ENCODE measurements around the gene DPEP2.

DPEP2 gene

GRCh38 chr16:67982011-67982696, 17.1 kb downstream of the DPEP2 start:
- POLR2A ChIA-PET, result interaction anchor here (0.6 to 3.2 kb wide), 3 partner anchors 13 to 155 kb away, joined by 3 to 16 read pairs (median 12); partner anchors contain the start of genes PSMB10 and SLC12A4
- WGBS (ENCODE audit: insufficient coverage), result 98% methylated on average over 38 of the region's 49 CpGs
- CTCF ChIA-PET, result interaction anchor here (0.7 to 8.4 kb wide), 7 partner anchors 9 to 40 kb away, joined by 3 to 69 read pairs (median 5); partner anchors contain the start of genes DPEP2 and SLC12A4
- H3K9me3 ChIP-seq (ENCODE audit: control extremely low read depth in 1 of 5, control insufficient read depth in 4 of 5, insufficient read depth in 2 of 5, low read depth in 1 of 5, low read length in 4 of 5), result no peaks in the 10 kb centered on the region
- H3K4me3 ChIP-seq (ENCODE audit: control insufficient read depth in 1 of 7, extremely low read depth in 1 of 7, insufficient read depth in 4 of 7, low read depth in 2 of 7, low read length in 6 of 7), result no peak overlapping the region
- DNase-seq, result no peak
- peaks cover 13 to 29% (median 24%) of the 10 kb centered on the region in 4 experiments for H3K4me1 ChIP-seq (ENCODE audit: control extremely low read depth in 1 of 4, control insufficient read depth in 4 of 4, insufficient read depth in 4 of 4, low read length in 3 of 4)
- H3K27me3 ChIP-seq (replicated peaks in 2 of 5; ENCODE audit: control insufficient read depth in 4 of 5, insufficient read depth in 5 of 5, low read length in 4 of 5), result no peaks in the 10 kb centered on the region
- no peaks in the 10 kb centered on the region for H3K36me3 ChIP-seq (ENCODE audit: control insufficient read depth in 4 of 4, insufficient read depth in 4 of 4, low read length in 3 of 4)
- no peak overlapping the region for H3K27ac ChIP-seq (ENCODE audit: insufficient read depth in 1 of 2, low read depth in 1 of 2, low read length in 2 of 2, poor library complexity in 1 of 2, severe bottlenecking in 2 of 2)

DNA sequence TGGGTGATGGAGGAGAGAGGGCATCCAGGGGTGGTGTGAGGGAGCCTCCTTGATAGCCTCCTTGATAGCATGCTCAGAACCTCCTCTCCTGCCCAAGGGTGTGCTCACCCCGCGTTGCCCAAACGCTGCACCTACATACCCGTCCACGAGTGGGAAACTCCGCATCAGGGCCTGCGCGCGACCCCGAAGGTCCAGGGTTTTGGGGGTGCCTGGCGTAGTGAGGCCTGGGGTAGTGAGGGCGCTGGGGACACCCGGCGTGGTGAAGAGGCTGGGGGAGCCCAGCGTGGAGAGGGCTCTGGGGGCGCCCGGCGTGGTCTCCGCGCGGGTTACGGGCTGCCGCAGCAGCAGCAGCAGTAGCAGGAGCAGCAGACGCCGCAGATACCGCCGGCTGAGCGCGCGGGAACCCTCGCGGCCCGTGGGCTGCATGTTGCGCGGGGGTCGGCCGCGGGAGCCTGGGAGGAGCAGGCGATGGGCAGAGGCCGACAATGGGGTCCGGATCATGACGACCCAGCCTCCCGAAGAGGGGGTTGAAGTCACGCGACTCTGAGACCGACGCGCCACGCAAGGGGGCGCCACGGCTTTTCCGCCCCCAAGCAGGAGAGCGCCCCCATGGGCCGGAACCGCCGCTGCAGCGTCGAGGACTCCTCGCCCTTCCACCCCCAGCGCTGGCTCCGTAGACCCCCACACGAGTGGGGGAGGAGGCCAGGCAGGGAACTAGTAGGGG, 19.2 kb downstream of the DPEP2 start, which contains the start of gene DPEP3:
Gene DPEP3 (minus strand): TSS at position 545 of the 724 bp plus-strand sequence. CDS start 119 bp downstream, at position 426.
- peak; percentile 46 to 71 (median 66) for DNase-seq
- POLR2A ChIA-PET, result interaction anchor here (2.6 kb wide), 1 partner anchor 11 kb away, joined by 12 read pairs; the partner anchor contains the start of gene SLC12A4
- Histone ChIP-seq H3K36me3 (ENCODE audit: control insufficient read depth in 4 of 4, insufficient read depth in 4 of 4, low read length in 3 of 4) (no peaks in the 10 kb centered on the region), H3K4me1 (ENCODE audit: control extremely low read depth in 1 of 4, control insufficient read depth in 4 of 4, insufficient read depth in 4 of 4, low read length in 3 of 4) (peaks cover 8 to 19% (median 17%) of the 10 kb centered on the region in 4 experiments), H3K27ac (ENCODE audit: insufficient read depth in 1 of 2, low read depth in 1 of 2, low read length in 2 of 2, poor library complexity in 1 of 2, severe bottlenecking in 2 of 2) (no peak within 1 kb of the TSS), H3K4me3 (ENCODE audit: control insufficient read depth in 1 of 7, extremely low read depth in 1 of 7, insufficient read depth in 4 of 7, low read depth in 2 of 7, low read length in 6 of 7) (peak within 1 kb of the TSS in 2 of 7 experiments; percentile 11 to 26), H3K9me3 (ENCODE audit: control extremely low read depth in 1 of 5, control insufficient read depth in 4 of 5, insufficient read depth in 2 of 5, low read depth in 1 of 5, low read length in 4 of 5) (no peaks in the 10 kb centered on the region), H3K27me3 (replicated peaks in 2 of 5; ENCODE audit: control insufficient read depth in 4 of 5, insufficient read depth in 5 of 5, low read length in 4 of 5) (no peaks in the 10 kb centered on the region)
- 73% methylated on average over 55 of the region's 62 CpGs for WGBS (ENCODE audit: insufficient coverage)
- CTCF ChIA-PET, result interaction anchor here (0.8 to 8.4 kb wide), 6 partner anchors 11 to 96 kb away, joined by 3 to 69 read pairs (median 5); partner anchors contain the start of genes DPEP2 and SLC12A4

DNA sequence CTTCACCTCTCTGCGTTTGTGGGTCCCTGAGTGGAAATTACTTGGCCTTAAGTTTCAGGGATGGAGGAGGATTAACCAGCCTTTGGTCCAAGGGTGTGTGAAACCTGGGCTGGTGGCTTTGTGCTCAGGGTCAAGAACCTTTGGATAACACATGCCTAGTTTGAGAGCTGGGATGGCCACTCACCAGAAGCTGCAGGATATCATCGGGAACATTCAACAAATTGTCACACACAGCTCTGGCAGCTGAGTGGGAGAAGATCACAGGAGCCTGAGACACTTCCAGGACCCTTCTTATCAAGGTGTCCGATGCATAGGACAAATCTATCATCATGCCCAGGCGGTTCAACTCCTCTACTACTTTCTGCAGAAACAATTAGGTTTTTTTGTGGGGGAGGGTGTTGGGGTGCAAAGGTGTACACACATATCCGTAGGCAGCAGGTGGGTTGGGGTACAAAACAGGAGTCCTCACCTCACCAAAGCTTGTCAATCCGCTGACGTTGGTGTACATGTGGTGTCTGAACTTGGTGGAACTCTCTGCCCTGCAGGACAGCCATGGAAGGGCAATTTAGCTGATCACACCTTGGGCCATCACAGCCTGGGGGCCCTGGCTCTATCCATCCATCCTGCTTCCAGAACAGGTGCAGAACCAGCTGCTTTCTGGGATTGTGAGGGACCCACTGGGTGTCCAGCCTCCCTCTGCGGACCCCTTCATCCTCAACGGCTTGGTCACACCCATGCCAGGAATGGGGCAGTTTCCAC, 21.6 kb downstream of the DPEP2 start:
- WGBS (ENCODE audit: insufficient coverage), result 96% methylated on average over 8 of the region's 9 CpGs
- POLR2A ChIA-PET, result no interaction called here
- CTCF ChIA-PET, result interaction anchor here (0.8 to 1.4 kb wide), 5 partner anchors 9 to 62 kb away, joined by 3 to 4 read pairs (median 3); no protein-coding TSS in a partner anchor
- Histone ChIP-seq H3K4me3 (ENCODE audit: control insufficient read depth in 1 of 7, extremely low read depth in 1 of 7, insufficient read depth in 4 of 7, low read depth in 2 of 7, low read length in 6 of 7) (no peak overlapping the region), H3K4me1 (ENCODE audit: control extremely low read depth in 1 of 4, control insufficient read depth in 4 of 4, insufficient read depth in 4 of 4, low read length in 3 of 4) (no peaks in the 10 kb centered on the region), H3K36me3 (ENCODE audit: control insufficient read depth in 4 of 4, insufficient read depth in 4 of 4, low read length in 3 of 4) (no peaks in the 10 kb centered on the region), H3K9me3 (ENCODE audit: control extremely low read depth in 1 of 5, control insufficient read depth in 4 of 5, insufficient read depth in 2 of 5, low read depth in 1 of 5, low read length in 4 of 5) (no peaks in the 10 kb centered on the region), H3K27me3 (replicated peaks in 2 of 5; ENCODE audit: control insufficient read depth in 4 of 5, insufficient read depth in 5 of 5, low read length in 4 of 5) (no peaks in the 10 kb centered on the region), H3K27ac (ENCODE audit: insufficient read depth in 1 of 2, low read depth in 1 of 2, low read length in 2 of 2, poor library complexity in 1 of 2, severe bottlenecking in 2 of 2) (no peak overlapping the region)
- no peak for DNase-seq

DNA sequence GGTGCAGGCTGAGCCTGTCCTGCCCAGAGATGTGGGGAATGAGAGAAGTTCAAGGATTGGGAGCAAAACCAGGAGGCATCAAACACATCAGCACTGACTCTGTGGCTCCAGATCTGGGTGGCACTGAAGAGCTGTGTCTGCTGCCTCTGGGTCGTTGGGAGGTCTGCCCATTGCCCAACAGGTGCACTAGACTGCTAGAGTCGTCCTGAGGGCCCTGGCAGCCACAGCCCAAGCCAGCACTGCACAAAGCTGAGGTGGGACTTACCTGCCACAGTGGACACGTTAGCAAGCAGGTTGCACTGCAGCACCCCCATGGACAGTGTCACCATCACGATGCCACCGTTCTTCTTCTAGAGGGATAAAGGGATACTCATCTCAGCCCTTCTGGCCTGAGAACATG, 22.3 kb downstream of the DPEP2 start:
- Histone ChIP-seq H3K9me3 (ENCODE audit: control extremely low read depth in 1 of 5, control insufficient read depth in 4 of 5, insufficient read depth in 2 of 5, low read depth in 1 of 5, low read length in 4 of 5) (no peaks in the 10 kb centered on the region), H3K4me1 (ENCODE audit: control extremely low read depth in 1 of 4, control insufficient read depth in 4 of 4, insufficient read depth in 4 of 4, low read length in 3 of 4) (no peaks in the 10 kb centered on the region), H3K36me3 (ENCODE audit: control insufficient read depth in 4 of 4, insufficient read depth in 4 of 4, low read length in 3 of 4) (no peaks in the 10 kb centered on the region), H3K4me3 (ENCODE audit: control insufficient read depth in 1 of 7, extremely low read depth in 1 of 7, insufficient read depth in 4 of 7, low read depth in 2 of 7, low read length in 6 of 7) (no peak overlapping the region), H3K27ac (ENCODE audit: insufficient read depth in 1 of 2, low read depth in 1 of 2, low read length in 2 of 2, poor library complexity in 1 of 2, severe bottlenecking in 2 of 2) (no peak overlapping the region), H3K27me3 (replicated peaks in 2 of 5; ENCODE audit: control insufficient read depth in 4 of 5, insufficient read depth in 5 of 5, low read length in 4 of 5) (no peaks in the 10 kb centered on the region)
- 86% methylated on average over 5 of the region's 5 CpGs for WGBS (ENCODE audit: insufficient coverage)
- CTCF ChIA-PET, result interaction anchor here (1.0 to 1.4 kb wide), 2 partner anchors 15 to 62 kb away, joined by 3 read pairs; no protein-coding TSS in a partner anchor
- no peak for DNase-seq
- POLR2A ChIA-PET, result no interaction called here

GRCh38 chr16:67976205-67976604, 23.1 kb downstream of the DPEP2 start:
- H3K9me3 ChIP-seq (ENCODE audit: control extremely low read depth in 1 of 5, control insufficient read depth in 4 of 5, insufficient read depth in 2 of 5, low read depth in 1 of 5, low read length in 4 of 5), result no peaks in the 10 kb centered on the region
- CTCF ChIA-PET, result no interaction called here
- no peak for DNase-seq
- POLR2A ChIA-PET, result no interaction called here
- no peaks in the 10 kb centered on the region for H3K4me1 ChIP-seq (ENCODE audit: control extremely low read depth in 1 of 4, control insufficient read depth in 4 of 4, insufficient read depth in 4 of 4, low read length in 3 of 4)
- no peak overlapping the region for H3K27ac ChIP-seq (ENCODE audit: insufficient read depth in 1 of 2, low read depth in 1 of 2, low read length in 2 of 2, poor library complexity in 1 of 2, severe bottlenecking in 2 of 2)
- no peaks in the 10 kb centered on the region for H3K36me3 ChIP-seq (ENCODE audit: control insufficient read depth in 4 of 4, insufficient read depth in 4 of 4, low read length in 3 of 4)
- H3K27me3 ChIP-seq (replicated peaks in 2 of 5; ENCODE audit: control insufficient read depth in 4 of 5, insufficient read depth in 5 of 5, low read length in 4 of 5), result no peaks in the 10 kb centered on the region
- no peak overlapping the region for H3K4me3 ChIP-seq (ENCODE audit: control insufficient read depth in 1 of 7, extremely low read depth in 1 of 7, insufficient read depth in 4 of 7, low read depth in 2 of 7, low read length in 6 of 7)
- WGBS (ENCODE audit: insufficient coverage), result 100% methylated on average over 2 of the region's 2 CpGs

- WGBS (ENCODE audit: insufficient coverage), result 92% methylated on average over 9 of the region's 14 CpGs
- Histone ChIP-seq H3K4me3 (ENCODE audit: control insufficient read depth in 1 of 7, extremely low read depth in 1 of 7, insufficient read depth in 4 of 7, low read depth in 2 of 7, low read length in 6 of 7) (no peak overlapping the region), H3K9me3 (ENCODE audit: control extremely low read depth in 1 of 5, control insufficient read depth in 4 of 5, insufficient read depth in 2 of 5, low read depth in 1 of 5, low read length in 4 of 5) (no peaks in the 10 kb centered on the region), H3K4me1 (ENCODE audit: control extremely low read depth in 1 of 4, control insufficient read depth in 4 of 4, insufficient read depth in 4 of 4, low read length in 3 of 4) (no peaks in the 10 kb centered on the region), H3K27ac (ENCODE audit: insufficient read depth in 1 of 2, low read depth in 1 of 2, low read length in 2 of 2, poor library complexity in 1 of 2, severe bottlenecking in 2 of 2) (no peak overlapping the region), H3K36me3 (ENCODE audit: control insufficient read depth in 4 of 4, insufficient read depth in 4 of 4, low read length in 3 of 4) (no peaks in the 10 kb centered on the region), H3K27me3 (replicated peaks in 2 of 5; ENCODE audit: control insufficient read depth in 4 of 5, insufficient read depth in 5 of 5, low read length in 4 of 5) (no peaks in the 10 kb centered on the region)
- ChIA-PET POLR2A (no interaction called here), CTCF (no interaction called here)
- DNase-seq, result no peak
These were observed 23.8 kb downstream of the DPEP2 start for GRCh38 chr16:67975321-67976105.
